SK-N-SH (cell line): ENCODE measurements around the gene PRKCQ. TPM values are rescaled to one million over a fixed set of nuclear protein-coding genes. Genes with fewer than 3 reads are reported as not detected.

ENCODE experiments used
- CTCF ChIA-PET: fragments of 300-600, 350-600 bp; formaldehyde crosslinking; extraction: SDS; loops from one replicate; lab custom pipeline; 2021; lab: Yijun Ruan, JAX
- POLR2A ChIA-PET: fragments of 350-600 bp; sonication (Branson Sonifier 250); formaldehyde crosslinking; extraction: SDS; loops from one replicate; lab custom pipeline; 2020; ENCODE audit warnings: antibody characterized with exemption, inconsistent platforms; lab: Yijun Ruan, JAX
- DNase-seq: peaks from one replicate; pipeline ENCODE4 v3.0.0; 2012
- H2AFZ ChIP-seq: fragments of 200-600 bp; sonication (generic); 2 replicates; pipeline ENCODE4 v1.8.1; 2016; ENCODE audit warnings: antibody characterized with exemption, mild to moderate bottlenecking, low read depth
- H3F3A ChIP-seq: fragments of 200-600 bp; sonication (generic); replicated peaks from 2 replicates; pipeline ENCODE3; 2016; ENCODE audit warnings: antibody characterized with exemption, mild to moderate bottlenecking; ENCODE audit not compliant: insufficient read depth
- H3K27ac ChIP-seq, 2 experiments: fragments of 200-500 bp in 1 of 2; fragments of 200-600 bp in 1 of 2; sonication (Bioruptor generic) in 1 of 2; sonication (generic), shearing (Covaris generic) in 1 of 2; 2 replicates each; pipeline versions ENCODE4 v1.5.1 to v1.6.1; 2014 to 2016; ENCODE audit warnings: low read depth in 2 of 2, inconsistent platforms in 1 of 2, low read length in 1 of 2, mild to moderate bottlenecking in 1 of 2, mixed read lengths in 1 of 2
- H3K27me3 ChIP-seq: fragments of 200-600 bp; sonication (generic), shearing (Covaris generic); 2 replicates; pipeline ENCODE4 v1.6.1; 2016; ENCODE audit warnings: mixed run types; ENCODE audit not compliant: insufficient read depth
- H3K36me3 ChIP-seq, 2 experiments: fragments of 200-500 bp in 1 of 2; fragments of 200-600 bp in 1 of 2; sonication (Bioruptor generic) in 1 of 2; sonication (generic) in 1 of 2; replicated peaks in 1 of 2; 2 replicates each; pipeline versions ENCODE3 to v1.5.1; 2014 to 2016; ENCODE audit warnings: low read length in 1 of 2, mild to moderate bottlenecking in 1 of 2; ENCODE audit not compliant: insufficient read depth in 2 of 2, control insufficient read depth in 1 of 2
- H3K4me1 ChIP-seq, 2 experiments: fragments of 200-500 bp in 1 of 2; fragments of 200-600 bp in 1 of 2; sonication (Bioruptor generic) in 1 of 2; sonication (generic), shearing (Covaris generic) in 1 of 2; 2 replicates each; pipeline versions ENCODE4 v1.5.1 to v1.6.1; 2014 to 2016; ENCODE audit warnings: low read depth in 1 of 2, low read length in 1 of 2, mixed run types in 1 of 2; ENCODE audit not compliant: insufficient read depth in 2 of 2, control insufficient read depth in 1 of 2
- H3K4me2 ChIP-seq: fragments of 200-600 bp; sonication (generic), shearing (Covaris generic); 2 replicates; pipeline ENCODE4 v1.6.1; 2017; ENCODE audit warnings: mixed run types
- H3K4me3 ChIP-seq, 2 experiments: fragments of 200-500 bp in 1 of 2; fragments of 200-600 bp in 1 of 2; sonication (Bioruptor generic) in 1 of 2; sonication (generic), shearing (Covaris generic) in 1 of 2; 2 replicates each; pipeline versions ENCODE4 v1.5.1 to v1.8.1; 2014 to 2016; ENCODE audit warnings: low read depth in 2 of 2, inconsistent platforms in 1 of 2, low read length in 1 of 2, mild to moderate bottlenecking in 1 of 2, mixed read lengths in 1 of 2, moderate library complexity in 1 of 2
- H3K79me2 ChIP-seq: fragments of 200-600 bp; sonication (generic); 2 replicates; pipeline ENCODE4 v1.8.1; 2017; ENCODE audit warnings: mild to moderate bottlenecking; ENCODE audit not compliant: insufficient read depth
- H3K9ac ChIP-seq: fragments of 200-600 bp; sonication (generic); 2 replicates; pipeline ENCODE4 v1.6.1; 2017; ENCODE audit warnings: mixed run types
- H3K9me2 ChIP-seq: fragments of 200-600 bp; sonication (generic); 2 replicates; pipeline ENCODE4 v1.6.1; 2017; ENCODE audit warnings: mixed run types
- H3K9me3 ChIP-seq: fragments of 200-600 bp; sonication (generic); 2 replicates; pipeline ENCODE4 v1.6.1; 2017; ENCODE audit warnings: mixed run types, mild to moderate bottlenecking, moderate library complexity
- H4K20me1 ChIP-seq: fragments of 200-600 bp; sonication (generic); 2 replicates; pipeline ENCODE4 v1.6.1; 2017; ENCODE audit warnings: mild to moderate bottlenecking, mixed run types; ENCODE audit not compliant: insufficient read depth
- EP300 ChIP-seq, 2 experiments: IDR thresholded peaks; 2 replicates each; pipeline versions ENCODE4 v1.4.0 to v1.6.1; 2012; ENCODE audit warnings: borderline replicate concordance in 1 of 2, low read depth in 1 of 2, low read length in 1 of 2
- EZH2phosphoT487 ChIP-seq: fragments of 200-600 bp; sonication (generic); IDR thresholded peaks from 2 replicates; pipeline ENCODE4 v1.6.1; 2017; ENCODE audit warnings: low read depth, mixed run types, mild to moderate bottlenecking, antibody characterized with exemption, moderate library complexity, borderline replicate concordance
- FOXM1 ChIP-seq: IDR thresholded peaks from 2 replicates; pipeline ENCODE4 v1.4.0; 2012; ENCODE audit warnings: low read depth, mild to moderate bottlenecking
- IRF3 ChIP-seq: fragments of 150-350 bp; IDR thresholded peaks from 2 replicates; pipeline ENCODE4 v1.6.1; 2016; ENCODE audit warnings: mild to moderate bottlenecking, low read depth, low read length
- MAX ChIP-seq: IDR thresholded peaks from 2 replicates; pipeline ENCODE4 v1.4.0; 2012; ENCODE audit warnings: low read depth
- RFX5 ChIP-seq: IDR thresholded peaks from 2 replicates; pipeline ENCODE4 v1.6.1; 2012; ENCODE audit warnings: mild to moderate bottlenecking, improper control_type of control experiment, low read length
- RXRA ChIP-seq: IDR thresholded peaks from 2 replicates; pipeline ENCODE4 v1.4.0; 2012; ENCODE audit warnings: low read depth, mild to moderate bottlenecking, borderline replicate concordance
- TAF1 ChIP-seq: IDR thresholded peaks from 2 replicates; pipeline ENCODE4 v1.6.1; 2012; ENCODE audit warnings: low read depth, mild to moderate bottlenecking, low read length, moderate library complexity, borderline replicate concordance
- TCF12 ChIP-seq: IDR thresholded peaks from 2 replicates; pipeline ENCODE4 v1.4.0; 2012
- YY1 ChIP-seq: IDR thresholded peaks from 2 replicates; pipeline ENCODE4 v1.4.0; 2012; ENCODE audit warnings: low read depth, mild to moderate bottlenecking
- WGBS: methylation state at CpG from one replicate; pipeline ENCODE4 v1.1.6; 2017; ENCODE audit warnings: low lambda C conversion rate; 5-methylcytosine and 5-hydroxymethylcytosine counted together
- polyA plus RNA-seq, 3 experiments: library from polyadenylated mRNA; depleted of rRNA; stranded (reverse); fragments of >200 nt; gene quantifications; 2 replicates each; pipeline ENCODE4 v1.2.3, GENCODE V29; 2012

The PRKCQ gene
- polyA plus RNA-seq, 1 of the 3 experiments (the other 2 are of a cell fraction), result 0.18 TPM

- TF ChIP-seq IRF3, result no peak
These were observed 174.4 kb downstream of the PRKCQ start (continued) for GRCh38 chr10:6405713-6406112.

- Histone ChIP-seq H3K27me3 (no peaks in the 10 kb centered on the region), H3K9ac (no peak overlapping the region), H3K9me2 (no peaks in the 10 kb centered on the region), H3K27ac (no peak overlapping the region), H3K36me3 (no peaks in the 10 kb centered on the region), H3F3A (no peaks in the 10 kb centered on the region), H3K79me2 (no peaks in the 10 kb centered on the region), H3K4me2 (no peak overlapping the region), H3K4me3 (no peak overlapping the region), H4K20me1 (no peaks in the 10 kb centered on the region), H2AFZ (no peak overlapping the region), H3K4me1 (peaks cover 0 to 6% of the 10 kb centered on the region in 2 experiments; a peak in 1 of 4 replicates), H3K9me3 (no peaks in the 10 kb centered on the region)
- no peak for TF ChIP-seq FOXM1
- no peak for TF ChIP-seq RFX5
- no peak for TF ChIP-seq TAF1
- no peak for TF ChIP-seq EZH2phosphoT487
- no peak for TF ChIP-seq EP300 (IDR thresholded peaks at IDR 0.05; ENCODE audit: borderline replicate concordance in 1 of 2, low read depth in 1 of 2, low read length in 1 of 2)
- TF ChIP-seq RXRA, result no peak
- WGBS, result 42% methylated on average over 1 of the region's 1 CpG
- ChIA-PET CTCF (interaction anchor here (1.7 to 4.5 kb wide), 8 partner anchors 9 to 391 kb away, joined by 5 to 159 read pairs (median 14); partner anchors contain the start of gene PFKFB3), POLR2A (no interaction called here)
- DNase-seq, result no peak
These were observed 175.7 kb downstream of the PRKCQ start for GRCh38 chr10:6404127-6405072.

- 83% methylated on average over 8 of the region's 8 CpGs for WGBS
- no peak overlapping the region for H3K27ac ChIP-seq
- no peaks in the 10 kb centered on the region for H3K9me2 ChIP-seq
- no peak overlapping the region for H3K4me2 ChIP-seq
- no peaks in the 10 kb centered on the region for H3K9me3 ChIP-seq
- H3F3A ChIP-seq, result peaks cover 4% of the 10 kb centered on the region
- no peaks in the 10 kb centered on the region for H3K36me3 ChIP-seq
- ChIA-PET POLR2A (no interaction called here), CTCF (interaction anchor here (1.0 to 4.5 kb wide), 9 partner anchors 8 to 314 kb away, joined by 3 to 159 read pairs (median 24); partner anchors contain the start of genes PFKFB3 and RBM17)
- H3K4me1 ChIP-seq, result peaks cover 0 to 7% of the 10 kb centered on the region in 2 experiments; a peak in 1 of 4 replicates
- no peak for TF ChIP-seq IRF3
- no peak for TF ChIP-seq TAF1
- TF ChIP-seq YY1, result no peak
- TF ChIP-seq MAX, result no peak
- TF ChIP-seq EP300 (IDR thresholded peaks at IDR 0.05; ENCODE audit: borderline replicate concordance in 1 of 2, low read depth in 1 of 2, low read length in 1 of 2), result no peak
- TF ChIP-seq TCF12, result no peak
- no peaks in the 10 kb centered on the region for H3K27me3 ChIP-seq
- DNase-seq, result no peak
- H4K20me1 ChIP-seq, result no peaks in the 10 kb centered on the region
- no peak overlapping the region for H3K9ac ChIP-seq
- no peaks in the 10 kb centered on the region for H3K79me2 ChIP-seq
- no peak overlapping the region for H3K4me3 ChIP-seq
- H2AFZ ChIP-seq, result no peak overlapping the region
These were observed 177.1 kb downstream of the PRKCQ start for GRCh38 chr10:6402960-6403359.
